AG10803 (cell line): Measurements from ENCODE around the gene MYRIP.

ENCODE experiments used
- DNase-seq: peaks from one replicate; pipeline ENCODE4 v3.0.0; 2010; ENCODE audit warnings: low read depth
- H3K4me3 ChIP-seq: 2 replicates; pipeline ENCODE4 v1.5.1; 2011; ENCODE audit warnings: mild to moderate bottlenecking, low read length, control low read depth
- CTCF ChIP-seq: conservative IDR thresholded peaks from 2 replicates; pipeline ENCODE4 v1.5.1; 2011; ENCODE audit warnings: mild to moderate bottlenecking, low read length, control low read depth, inconsistent platforms

The MYRIP gene

DNA sequence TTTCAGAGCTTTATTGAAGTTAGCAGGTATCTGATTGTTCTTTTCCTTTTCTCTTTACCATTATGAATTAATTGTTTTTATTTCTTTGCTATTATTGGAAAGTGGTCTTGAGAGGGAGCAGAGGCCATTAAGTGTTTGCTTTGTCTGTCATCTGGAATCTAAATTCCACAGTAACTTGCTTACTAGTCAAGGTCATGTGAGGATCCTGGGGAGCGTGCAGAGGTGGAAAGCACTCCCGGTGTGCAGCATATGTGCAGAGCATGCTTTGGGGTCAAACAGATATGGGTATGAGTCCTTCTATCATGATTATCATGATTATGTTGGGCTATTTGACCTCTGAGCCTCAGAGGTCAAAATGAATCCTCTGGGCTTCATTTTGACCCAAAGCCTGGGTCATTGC, 96.4 kb downstream of the MYRIP start:
- no peak for DNase-seq
- no peak for TF ChIP-seq CTCF
- H3K4me3 ChIP-seq, result no peak overlapping the region

DNA sequence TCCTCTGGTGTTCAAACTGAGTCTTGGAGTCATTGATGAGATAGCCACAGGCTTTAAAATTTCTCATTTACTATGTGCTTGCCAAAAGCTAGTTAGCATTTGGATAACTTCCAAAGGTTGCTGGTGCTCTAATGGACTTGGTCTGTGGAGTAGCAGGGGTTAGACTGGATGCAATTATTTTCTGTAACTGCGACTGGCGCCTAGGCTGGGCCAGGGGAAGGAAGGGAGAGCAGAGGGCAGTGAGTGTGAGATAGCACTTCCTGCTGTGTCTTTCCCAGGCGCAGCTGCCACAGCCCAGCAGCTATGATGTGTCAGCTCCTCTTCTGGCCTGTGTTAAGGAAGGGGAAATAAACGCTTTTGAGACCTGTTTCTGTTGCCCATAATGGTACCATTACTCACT, 98.6 kb downstream of the MYRIP start:
- peak; percentile 15 for DNase-seq
- TF ChIP-seq CTCF, result no peak
- no peak overlapping the region for H3K4me3 ChIP-seq

- no peak overlapping the region for H3K4me3 ChIP-seq
- no peak for DNase-seq
- no peak for TF ChIP-seq CTCF
Measured at GRCh38 chr3:39910135-39910534, 100.7 kb downstream of the MYRIP start.

DNA sequence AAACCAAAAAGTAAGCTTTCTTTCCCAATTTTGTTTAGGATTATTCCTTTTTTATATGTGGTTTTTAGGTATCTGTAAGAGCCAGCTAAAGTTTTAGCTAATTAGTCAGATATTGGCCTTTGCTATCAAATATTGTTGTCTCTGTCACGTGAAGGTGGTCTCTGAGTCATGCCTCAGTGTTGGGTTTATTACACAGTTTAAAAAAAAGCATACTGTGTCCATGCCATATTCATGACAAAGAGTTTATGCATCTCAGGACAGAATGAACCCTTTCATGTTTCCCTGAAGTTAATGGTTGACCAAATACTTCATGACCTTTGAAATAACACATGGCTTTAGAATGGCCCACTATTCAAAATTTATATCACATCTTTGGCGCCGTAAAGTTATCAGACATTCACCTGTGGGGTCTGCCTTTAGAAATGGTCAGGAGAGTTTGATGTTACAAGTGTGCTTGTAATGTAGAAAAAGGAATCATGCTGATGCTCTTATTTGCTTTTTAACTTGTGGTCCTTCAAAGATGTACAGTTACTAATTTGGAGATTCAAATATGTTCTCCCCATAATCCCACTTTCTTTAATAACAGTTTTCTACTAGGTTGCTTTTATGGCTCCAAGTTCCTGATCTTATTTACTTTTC, 101.5 kb downstream of the MYRIP start:
- TF ChIP-seq CTCF, result no peak
- H3K4me3 ChIP-seq, result no peak overlapping the region
- peak; percentile 61 for DNase-seq

- peak; percentile 72 for DNase-seq
- TF ChIP-seq CTCF, result no peak
- H3K4me3 ChIP-seq, result no peak overlapping the region
Measured at GRCh38 chr3:39911465-39912309, 102.3 kb downstream of the MYRIP start.

DNA sequence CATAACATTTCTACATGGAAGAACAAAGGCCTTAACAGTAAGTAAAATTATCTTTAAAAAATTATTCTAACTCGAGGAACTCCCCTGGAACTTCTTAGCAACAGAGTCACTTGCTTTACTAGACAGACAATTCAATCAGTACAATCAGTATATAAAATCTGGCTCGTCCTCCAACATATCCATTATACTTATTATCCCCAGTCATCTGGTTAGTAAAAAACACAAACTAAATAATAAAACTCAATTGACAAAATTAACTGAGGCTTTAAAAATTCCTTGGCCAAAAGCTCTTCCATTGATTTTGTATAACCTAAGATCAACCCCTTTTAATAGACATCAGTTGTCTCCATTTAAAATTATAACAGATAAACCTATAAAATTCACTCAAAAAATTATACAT, 105.6 kb downstream of the MYRIP start:
- no peak overlapping the region for H3K4me3 ChIP-seq
- no peak for DNase-seq
- no peak for TF ChIP-seq CTCF
